HG02623 (cell line): ENCODE data around the gene TMEM37.
"Not testable (repeated sequence)": the region's sequence is repeated elsewhere in the genome, so short reads cannot be mapped to it uniquely, and the experiment has no call there.

ENCODE experiments used
- ATAC-seq: cut with Tn5 transposase; IDR thresholded peaks from one replicate; pipeline ENCODE4 v1.9.1; 2021; ENCODE audit warnings: moderate library complexity; ENCODE audit not compliant: unreplicated experiment

The TMEM37 gene, protein sequence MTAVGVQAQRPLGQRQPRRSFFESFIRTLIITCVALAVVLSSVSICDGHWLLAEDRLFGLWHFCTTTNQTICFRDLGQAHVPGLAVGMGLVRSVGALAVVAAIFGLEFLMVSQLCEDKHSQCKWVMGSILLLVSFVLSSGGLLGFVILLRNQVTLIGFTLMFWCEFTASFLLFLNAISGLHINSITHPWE

DNA sequence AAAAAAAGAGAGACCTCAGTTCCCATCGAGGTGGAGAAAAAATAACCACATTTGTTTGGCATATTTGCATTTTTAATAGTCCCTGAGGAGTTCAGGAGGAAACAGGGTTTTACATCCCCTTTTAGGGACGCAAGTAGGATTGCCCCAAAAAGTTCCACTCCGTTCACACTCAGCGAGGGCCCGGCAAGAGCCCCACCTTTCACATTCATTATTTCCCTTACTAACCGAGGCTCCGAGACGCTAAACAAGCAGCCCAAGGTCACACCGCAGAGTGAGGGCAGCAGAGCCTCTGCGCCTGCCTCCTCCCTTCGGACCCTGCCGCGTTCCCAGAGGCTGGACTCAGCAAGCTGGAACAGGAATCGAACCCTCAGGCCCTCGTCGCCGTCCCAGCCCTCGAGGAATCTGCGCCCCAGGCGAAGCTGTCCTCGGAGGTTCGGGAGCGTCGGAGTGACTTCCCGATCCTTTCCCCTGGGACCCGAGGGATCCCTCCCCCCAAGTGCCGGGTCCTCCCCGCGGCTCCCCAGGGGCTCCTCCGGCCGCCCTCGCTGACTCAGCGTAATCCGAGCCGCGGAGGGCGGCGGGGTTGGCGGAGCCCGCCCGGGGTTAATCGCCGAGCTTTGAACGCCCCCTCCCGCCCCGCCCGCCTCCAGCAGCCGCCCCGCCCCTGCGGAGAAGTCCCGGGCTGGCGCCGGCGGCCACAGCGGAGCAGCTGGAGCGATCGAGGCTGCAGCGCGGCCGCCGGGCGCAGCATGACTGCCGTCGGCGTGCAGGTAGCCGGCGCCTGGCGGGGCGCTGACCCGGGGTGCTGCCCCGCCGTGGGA, at the start of gene TMEM37:
TMEM37 (plus strand) TSS at position 700 of the 821 bp plus-strand sequence; CDS start at position 750, 50 bp downstream.
- peak; percentile 62 for ATAC-seq

DNA sequence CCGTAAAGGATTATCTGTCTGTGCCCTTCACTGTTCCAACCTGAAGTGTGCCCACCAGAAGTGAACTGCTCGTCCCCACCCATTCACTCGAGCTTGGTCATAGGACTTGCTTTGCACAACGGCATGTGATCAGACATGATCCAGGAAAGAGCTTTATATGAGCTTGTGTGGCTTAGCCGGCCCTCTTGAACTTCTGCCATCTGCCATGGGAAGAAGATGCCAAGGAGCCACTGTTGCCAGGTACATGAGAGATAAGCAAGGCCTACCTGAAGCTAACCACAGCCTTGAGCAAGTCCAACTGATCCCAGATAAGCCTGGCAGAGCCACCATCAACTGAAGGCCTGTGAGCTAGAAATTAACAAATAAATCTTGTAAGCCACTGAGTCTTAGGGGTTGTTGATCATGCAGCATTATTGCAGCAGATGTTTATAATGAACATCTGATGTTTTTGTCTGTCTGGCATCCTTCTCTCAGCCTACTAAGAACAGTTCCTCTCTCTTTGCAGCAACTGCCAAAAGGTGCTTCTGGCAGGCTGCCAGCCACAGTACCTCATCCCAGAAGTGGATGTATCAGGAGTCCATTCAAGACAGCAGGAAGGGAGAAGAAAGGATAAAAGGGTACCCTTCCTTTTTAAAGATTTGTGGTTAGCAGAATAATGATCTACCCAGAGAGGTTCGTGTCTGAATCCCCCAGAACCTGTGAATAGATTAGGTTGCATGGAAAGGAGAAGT, 48.1 kb upstream of the TMEM37 start:
- no peak for ATAC-seq

DNA sequence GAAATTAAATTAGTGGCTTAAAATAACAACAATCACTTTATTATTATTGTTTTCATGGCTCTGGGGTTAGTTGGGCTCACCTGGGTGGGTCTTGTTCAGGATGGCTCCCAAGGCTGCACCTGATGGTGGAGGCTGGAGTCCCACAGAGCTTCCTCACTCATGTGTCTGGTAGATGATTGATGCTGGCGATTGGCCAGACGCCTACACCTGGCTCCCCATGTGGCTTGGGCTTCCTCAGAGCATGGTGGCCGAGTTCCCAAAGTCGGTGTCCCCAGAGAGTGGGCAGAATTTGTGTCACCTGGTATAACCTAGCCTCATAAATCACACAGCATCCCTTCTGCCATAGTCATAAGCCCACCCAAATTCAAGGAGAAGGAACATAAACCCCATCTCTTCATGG, 46.7 kb upstream of the TMEM37 start:
- ATAC-seq = no peak

DNA sequence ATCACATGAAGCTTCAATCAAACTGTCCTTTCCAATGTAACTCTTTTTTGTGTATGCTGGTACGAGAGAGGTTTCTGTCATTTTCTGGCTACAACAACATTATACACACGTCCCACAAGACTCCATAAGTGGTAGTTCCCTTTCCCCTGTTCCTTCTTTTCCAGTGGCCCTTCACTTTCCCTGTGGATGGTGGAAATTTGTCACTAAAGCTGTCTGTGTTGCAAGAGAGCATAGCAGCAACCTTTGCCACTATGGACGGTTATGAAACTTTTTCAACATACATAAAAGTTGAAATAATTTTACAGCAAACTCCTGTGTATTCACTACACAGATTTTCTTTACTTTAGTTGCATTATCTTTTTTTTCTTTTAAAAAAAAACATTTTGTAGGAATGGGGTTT, 46.2 kb upstream of the TMEM37 start:
- no peak for ATAC-seq

DNA sequence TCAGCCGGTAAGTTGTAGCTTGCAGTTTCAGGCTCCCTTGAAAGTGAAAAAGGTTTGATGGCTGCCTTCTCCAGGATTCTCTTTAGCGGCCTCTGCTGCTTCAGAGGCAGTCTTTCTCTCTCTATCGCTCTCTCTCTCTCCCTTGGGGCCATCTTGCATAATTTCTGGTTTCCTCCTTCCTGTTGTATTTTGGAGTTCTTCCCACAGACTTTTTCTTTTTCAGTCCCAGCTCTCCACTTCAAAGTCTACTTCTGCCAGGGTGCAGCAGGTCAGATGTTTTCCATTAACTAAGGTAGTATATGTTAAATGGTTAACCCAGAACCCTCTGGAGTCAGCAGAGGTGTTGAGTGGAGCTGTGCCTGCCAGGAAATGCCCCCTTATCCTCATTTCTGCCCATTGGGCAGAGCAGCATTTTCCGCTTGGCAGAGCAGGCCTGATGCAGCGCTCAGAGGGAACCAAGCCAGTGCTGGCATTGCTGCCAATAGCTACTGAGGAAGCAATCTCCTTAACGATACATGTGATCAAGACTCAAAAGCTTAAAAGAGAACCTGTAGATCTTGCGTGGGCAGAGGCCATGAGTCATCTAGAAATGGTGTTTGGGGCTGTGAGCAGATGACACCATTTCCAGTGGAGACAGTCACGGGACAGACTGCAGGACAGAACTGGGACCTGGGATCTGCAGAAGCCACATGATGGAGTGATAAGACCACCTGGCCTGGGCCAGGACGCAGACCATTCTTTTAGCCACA, 44.1 kb upstream of the TMEM37 start:
- ATAC-seq = peak; percentile 74

DNA sequence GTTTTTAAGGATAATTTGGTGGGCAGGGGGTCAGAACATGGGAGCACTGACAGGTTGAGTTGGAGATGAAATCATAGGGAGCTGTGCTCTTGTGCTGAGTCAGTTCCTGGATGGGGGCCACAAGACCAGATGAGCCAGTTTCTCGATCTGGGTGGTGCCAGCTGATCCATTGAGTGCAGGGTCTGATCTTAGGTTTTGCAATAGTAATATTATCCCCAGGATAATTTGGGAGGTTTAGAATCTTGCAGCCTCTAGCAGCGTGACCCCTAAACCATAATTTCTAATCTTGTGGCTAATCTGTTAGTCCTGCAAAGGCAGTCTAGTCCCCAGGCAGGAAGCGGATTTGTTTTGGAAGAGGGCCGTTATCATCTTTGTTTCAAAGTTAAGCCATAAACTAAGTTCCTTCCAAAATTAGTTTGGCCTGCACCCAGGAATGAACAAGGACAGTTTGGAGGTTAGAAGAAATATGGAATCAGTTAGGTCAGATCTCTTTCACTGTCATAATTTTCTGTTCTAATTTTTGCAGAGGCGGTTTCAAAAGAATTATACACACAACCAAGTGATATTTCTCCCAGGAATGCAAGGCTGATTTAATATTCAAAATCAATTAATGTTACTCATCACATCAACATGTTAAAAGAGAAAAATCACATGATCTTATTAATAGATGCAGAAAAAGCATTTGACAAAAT, 41.9 kb upstream of the TMEM37 start:
- ATAC-seq = no peak

DNA sequence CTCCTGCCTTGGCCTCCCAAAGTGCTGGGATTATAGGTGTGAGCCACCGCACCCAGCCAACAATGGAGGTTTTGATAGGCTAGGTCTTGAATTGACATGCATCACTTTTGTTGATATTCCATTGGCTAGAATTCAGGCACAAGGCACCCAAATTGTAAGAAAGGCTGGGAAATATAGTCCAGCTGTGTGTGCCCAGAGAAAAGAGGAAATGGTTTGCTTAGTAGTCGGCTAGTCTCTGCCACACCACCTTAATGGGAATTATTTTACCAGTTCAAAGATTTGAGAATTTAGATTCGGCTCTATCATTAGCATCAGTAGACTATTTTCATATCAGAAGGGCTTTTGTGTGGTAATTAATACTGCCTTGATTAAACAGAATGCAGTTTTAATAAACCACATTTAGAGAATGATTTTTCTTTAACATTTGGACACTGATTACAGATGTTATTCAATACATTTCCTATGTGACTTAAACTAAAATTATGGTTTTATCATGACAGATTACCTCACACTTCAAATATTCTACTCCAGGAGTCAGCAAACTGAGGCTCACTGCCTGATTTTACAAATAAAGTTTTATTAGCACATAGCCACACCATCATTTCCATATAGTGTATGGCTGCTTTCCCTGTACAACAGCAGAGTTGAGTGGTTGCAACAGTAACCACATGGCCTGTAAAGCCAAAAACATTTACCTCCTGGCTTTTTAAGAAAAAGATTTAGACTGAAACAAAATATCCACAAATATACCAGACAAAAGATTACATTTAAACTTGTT, 37.5 kb upstream of the TMEM37 start:
- ATAC-seq = no peak

DNA sequence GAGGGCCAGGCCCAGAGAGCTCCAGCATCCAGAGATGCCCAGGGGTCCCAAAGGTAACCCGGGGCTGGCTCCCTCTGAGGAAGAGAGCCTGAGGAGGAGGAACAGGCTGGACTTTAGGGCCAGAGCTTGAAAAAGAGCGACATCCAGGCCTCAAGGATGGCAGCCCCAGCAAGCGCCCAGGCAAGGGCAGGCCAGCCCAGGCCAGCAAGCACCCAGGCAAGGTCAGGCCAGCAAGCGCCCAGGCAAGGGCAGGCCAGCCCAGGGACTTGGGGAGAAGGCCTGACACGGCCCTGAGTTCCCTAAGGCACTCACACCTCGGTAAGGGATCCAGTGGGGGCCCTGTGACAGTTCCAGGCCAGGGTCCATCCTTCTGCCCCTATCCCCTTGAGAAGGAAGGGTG, 34.5 kb upstream of the TMEM37 start:
- ATAC-seq = no peak

DNA sequence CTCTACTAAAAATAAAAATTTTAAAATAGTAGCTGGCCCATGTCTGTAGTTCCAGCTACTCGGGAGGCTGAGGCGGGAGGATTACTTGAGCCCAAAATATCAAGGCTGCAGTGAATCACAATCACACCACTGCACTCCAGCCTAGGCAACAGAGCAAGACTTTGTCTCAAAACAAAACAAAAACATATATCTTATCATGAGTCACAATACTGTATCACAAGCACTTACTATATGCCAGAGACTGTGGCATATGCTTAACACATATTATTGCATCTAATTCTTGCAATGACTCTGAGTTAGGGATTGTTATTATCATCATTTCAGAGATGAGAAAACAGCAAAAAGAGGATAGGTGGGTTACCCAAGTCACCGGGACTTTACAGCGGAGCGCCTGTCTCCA, 29.5 kb upstream of the TMEM37 start:
- no peak for ATAC-seq

DNA sequence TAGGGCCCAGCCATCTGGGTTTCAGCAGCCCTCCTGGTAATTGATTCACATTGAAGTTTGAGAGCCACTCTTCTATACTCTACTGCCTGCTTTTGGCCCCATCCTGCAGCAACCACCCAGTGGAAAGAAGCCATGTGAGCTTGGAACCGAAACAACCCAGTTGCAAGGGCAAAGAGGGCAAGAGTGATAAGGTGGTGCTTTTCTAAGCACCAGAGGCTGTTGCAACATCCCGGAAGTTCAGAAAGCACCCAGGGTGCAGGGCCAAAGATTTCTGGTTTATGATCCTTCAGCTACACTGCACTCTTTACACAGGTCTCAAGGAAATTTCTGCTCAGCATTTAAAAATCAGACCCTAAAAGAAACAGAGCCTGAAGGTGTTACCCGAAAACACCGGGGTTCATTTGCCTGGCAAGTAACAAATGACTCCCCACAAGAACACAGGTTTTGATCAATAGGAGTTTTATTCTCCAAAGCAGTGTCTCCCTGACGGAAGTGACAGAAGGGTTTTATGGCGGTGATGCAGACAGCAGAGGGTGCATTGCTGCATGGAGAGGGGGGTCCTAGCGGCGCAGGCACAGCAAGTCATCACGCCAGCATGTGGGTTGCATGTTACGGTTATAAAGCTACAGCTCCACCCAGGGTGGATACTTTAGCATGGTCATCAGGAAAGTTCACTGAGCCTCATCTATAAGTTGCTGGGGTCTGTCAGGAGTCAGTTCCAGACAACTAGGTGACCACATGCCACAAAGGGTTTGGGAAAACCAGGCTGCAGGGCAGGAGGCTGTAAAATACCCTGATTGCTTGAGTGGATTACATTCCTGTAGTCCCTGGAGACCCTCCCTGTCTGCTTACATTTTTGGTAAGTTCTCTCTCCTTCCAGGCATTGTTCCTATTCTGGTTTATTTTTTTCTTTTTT, 28.8 kb upstream of the TMEM37 start:
- ATAC-seq = no peak

DNA sequence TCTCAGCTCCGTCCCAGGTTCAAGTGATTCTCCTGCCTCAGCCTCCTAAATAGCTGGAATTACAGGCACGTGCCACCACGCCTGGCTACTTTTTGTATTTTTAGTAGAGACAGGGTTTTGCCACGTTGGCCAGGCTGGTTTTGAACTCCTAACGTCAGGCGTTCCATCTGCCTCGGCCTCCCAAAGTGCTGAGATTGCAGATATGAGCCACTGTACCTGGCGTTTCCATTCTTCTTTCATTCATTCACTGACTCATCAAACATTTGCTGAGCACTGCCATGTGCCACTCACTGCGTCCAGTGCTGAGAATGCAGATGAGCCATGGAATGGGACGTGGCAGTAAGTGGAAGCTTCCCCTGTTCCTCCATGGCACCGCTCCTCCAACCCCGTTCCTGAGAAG, 28.0 kb upstream of the TMEM37 start:
- ATAC-seq = not testable (repeated sequence)

DNA sequence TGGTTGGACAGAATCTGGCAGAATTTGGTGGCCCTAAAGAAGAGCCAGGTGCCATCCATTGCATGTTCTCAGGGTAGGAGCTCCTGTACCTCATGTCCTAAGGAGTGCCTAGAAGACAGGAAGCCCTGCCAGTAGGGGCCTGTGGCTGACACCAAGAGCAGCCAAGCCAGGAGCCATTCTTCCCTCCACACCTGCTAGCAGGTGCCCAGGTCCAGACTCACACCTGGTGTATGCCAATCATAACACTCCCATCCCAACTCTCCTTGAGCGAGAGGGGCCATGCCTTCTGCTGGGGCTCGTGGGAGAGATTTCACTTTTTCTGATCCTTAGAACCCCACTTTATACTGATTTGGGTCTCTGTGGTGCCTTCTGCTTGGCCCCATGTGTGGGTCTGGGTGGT, 26.5 kb upstream of the TMEM37 start:
- ATAC-seq = no peak

DNA sequence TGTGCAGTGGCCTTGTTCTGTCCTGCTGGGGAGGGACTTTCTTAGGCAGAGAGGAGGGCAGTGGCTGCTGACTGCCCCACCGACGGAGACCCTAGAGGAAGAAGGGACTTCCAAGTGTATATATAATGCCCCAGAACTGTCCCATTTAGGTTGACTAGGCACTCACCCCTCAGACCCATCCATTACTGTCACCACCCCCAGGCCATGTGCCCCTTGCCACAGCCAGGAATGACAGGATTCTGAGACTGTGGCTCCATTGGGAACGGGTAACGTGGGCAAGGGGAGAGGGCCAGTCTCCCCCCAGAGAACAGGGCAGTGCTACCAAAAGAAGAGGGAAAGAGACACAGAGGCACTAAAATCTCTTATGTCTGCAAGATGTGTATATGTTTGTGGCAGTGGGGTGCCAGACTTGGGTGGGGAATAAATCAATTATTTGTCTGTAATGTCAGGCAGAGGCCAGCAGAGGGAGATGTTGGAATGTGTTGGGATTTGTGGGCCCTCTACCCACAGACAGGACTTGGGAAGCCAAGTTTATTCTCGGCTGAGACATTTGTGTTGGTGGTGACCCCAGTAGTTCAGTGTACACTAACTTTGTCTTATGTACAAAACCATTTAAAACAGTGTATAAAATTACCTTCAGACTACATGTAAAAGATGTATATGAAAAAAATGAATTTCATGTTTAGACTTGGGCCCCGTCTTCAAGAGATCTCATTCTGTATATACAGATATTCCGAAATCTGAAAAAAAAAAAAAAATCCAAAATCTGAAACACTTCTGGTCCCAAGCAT, 24.0 kb upstream of the TMEM37 start:
- peak; percentile 45 for ATAC-seq

DNA sequence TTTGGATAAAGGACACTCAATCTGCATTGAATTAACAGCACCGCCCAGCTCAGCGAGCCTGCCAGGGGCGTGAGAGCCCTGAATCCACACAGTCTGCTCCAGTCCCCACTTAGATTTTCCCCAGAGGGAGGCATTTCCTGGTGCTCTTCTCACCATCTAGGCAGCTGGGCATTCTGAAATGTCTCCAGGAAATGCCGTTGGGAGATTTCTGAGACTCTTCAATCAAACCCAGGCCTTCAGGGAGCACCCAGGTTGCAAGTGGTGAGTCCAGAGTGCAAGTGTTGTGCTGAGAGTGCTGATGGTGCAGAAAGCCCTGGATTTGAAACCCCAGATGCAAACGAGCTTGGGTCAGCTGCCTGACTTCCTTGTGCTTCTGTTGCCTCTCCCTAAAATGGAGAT, 23.4 kb upstream of the TMEM37 start:
- no peak for ATAC-seq

DNA sequence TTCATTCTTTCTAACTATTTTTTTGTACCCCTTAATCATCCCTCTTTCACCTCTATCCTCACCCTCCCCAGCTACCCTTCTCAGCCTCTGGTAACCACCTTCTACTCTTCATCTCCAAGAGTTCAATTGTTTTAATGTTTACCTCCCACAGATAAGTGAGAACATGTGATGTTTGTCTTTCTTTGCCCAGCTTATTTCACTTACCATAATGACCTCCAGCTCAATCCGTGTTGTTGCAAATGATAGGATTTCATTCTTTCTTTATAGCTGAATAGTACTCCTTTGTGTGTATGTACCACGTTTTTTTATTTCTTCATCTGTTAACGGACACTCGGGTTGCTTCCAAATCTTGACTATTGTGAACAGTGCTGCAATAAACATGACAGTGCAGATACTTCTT, 22.1 kb upstream of the TMEM37 start:
- ATAC-seq = no peak

DNA sequence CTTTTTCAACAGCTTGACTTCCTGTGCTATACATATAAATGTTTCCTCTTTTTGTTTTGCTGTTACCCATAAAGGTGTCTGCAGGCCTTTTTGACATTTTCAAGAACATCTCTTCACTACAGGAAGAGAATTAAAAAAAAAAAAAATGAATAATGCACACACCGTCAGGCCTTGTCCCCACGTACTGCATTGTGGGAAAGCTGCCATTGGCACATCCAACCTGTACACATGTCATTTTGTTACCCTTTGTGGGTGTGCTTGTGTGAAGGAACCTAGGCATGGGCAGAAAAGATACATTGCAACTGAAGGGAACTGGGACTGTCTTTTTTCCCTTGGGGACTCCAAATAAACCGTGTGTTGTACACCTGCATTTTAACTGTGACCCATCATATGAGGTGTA, 16.8 kb upstream of the TMEM37 start:
- no peak for ATAC-seq

DNA sequence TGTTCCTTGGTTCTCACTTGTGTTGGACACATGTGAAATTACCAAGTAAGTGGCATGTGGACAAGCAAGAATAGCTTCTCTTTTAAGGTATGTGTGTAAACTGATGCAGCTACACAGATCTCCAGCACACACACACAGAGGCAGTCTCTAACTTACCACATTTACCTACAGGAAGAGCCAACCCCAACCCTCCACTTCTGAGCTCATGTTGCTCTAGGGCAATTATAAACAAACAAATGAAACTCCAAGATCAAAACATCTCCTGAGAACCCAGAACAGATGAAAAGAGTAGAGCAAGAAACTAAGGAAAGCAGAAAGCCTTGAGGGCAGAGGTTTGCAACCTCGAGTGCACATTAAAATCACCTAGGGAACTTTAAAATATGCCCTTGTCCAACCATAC, 16.0 kb upstream of the TMEM37 start:
- no peak for ATAC-seq

DNA sequence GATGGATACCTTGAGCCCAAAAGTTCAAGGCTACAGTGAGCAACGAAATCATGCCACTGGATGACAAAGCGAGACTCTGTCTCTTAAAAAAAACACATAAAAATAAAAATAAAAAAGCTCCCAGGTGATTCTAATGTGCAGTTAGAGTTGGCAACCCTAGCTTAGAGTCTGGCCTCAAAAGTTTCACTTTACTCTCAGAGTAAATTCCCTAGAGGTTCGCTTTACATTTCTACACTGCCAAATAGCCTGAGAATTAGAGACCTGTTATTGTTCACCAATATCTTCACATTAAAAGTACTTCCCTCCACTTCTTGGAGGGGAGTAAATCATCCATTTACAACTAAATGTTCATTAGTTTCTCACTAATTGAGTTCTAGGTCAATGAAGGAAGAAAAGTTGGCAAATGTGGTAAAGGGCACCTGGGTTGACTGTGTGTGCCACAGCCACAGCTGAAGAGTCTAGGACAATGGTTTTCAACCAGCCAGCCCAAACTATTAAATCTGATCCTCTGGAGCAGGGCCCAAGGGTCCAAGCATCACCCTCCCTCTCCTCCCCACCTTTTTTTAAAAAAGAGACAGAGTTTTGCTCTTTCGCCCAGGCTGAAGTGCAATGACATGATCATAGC, 15.2 kb upstream of the TMEM37 start:
- ATAC-seq = no peak
